Glutamatergic neuron (in vitro differentiated cells): Measurements from ENCODE around the gene AMER2. TPM values are rescaled to one million over a fixed set of nuclear protein-coding genes. Genes with fewer than 3 reads are reported as not detected.
A peak's percentile ranks its signal among the peaks of the same experiment; 100 is the strongest.

Source experiments
- DNase-seq: peaks from one replicate; pipeline ENCODE4 v3.0.0; 2022
- H3K27ac Mint-ChIP-seq: one replicate; pipeline ENCODE4 v1.8.0; 2020; ENCODE audit warnings: mild to moderate bottlenecking, mixed read lengths, inconsistent platforms; ENCODE audit not compliant: unreplicated experiment
- H3K27me3 Mint-ChIP-seq: one replicate; pipeline ENCODE4 v1.8.0; 2020; ENCODE audit warnings: mild to moderate bottlenecking, moderate library complexity, mixed read lengths, inconsistent platforms; ENCODE audit not compliant: unreplicated experiment
- H3K36me3 Mint-ChIP-seq: one replicate; pipeline ENCODE4 v1.8.0; 2020; ENCODE audit warnings: mild to moderate bottlenecking, mixed read lengths, inconsistent platforms; ENCODE audit not compliant: unreplicated experiment
- H3K4me1 Mint-ChIP-seq: one replicate; pipeline ENCODE4 v1.8.0; 2020; ENCODE audit warnings: mild to moderate bottlenecking, low read depth, mixed read lengths, inconsistent platforms; ENCODE audit not compliant: unreplicated experiment
- H3K4me3 Mint-ChIP-seq: one replicate; pipeline ENCODE4 v1.8.0; 2020; ENCODE audit warnings: mild to moderate bottlenecking, mixed read lengths, inconsistent platforms; ENCODE audit not compliant: unreplicated experiment
- H3K9me3 Mint-ChIP-seq: one replicate; pipeline ENCODE4 v1.8.0; 2020; ENCODE audit warnings: mild to moderate bottlenecking, moderate library complexity, mixed read lengths, inconsistent platforms; ENCODE audit not compliant: unreplicated experiment
- total RNA-seq: library from RNA; stranded (reverse); fragmentation: NEBNext Ultra II Directional; extraction: Animal tissue kit (Norgen Biotek cat#: 25700); gene quantifications from one replicate; pipeline ENCODE4 v1.2.1, GENCODE V29; 2021; ENCODE audit not compliant: unreplicated experiment
- TF ChIP-seq, protein P1 (sequence below): fragments of 200-600 bp; sonication (generic); IDR thresholded peaks from one replicate; pipeline ENCODE4 v1.5.0; 2021; ENCODE audit not compliant: partially characterized antibody, unreplicated experiment

Gene AMER2
- total RNA-seq, 1 donor from 2014 or later: 1.5 TPM

DNA sequence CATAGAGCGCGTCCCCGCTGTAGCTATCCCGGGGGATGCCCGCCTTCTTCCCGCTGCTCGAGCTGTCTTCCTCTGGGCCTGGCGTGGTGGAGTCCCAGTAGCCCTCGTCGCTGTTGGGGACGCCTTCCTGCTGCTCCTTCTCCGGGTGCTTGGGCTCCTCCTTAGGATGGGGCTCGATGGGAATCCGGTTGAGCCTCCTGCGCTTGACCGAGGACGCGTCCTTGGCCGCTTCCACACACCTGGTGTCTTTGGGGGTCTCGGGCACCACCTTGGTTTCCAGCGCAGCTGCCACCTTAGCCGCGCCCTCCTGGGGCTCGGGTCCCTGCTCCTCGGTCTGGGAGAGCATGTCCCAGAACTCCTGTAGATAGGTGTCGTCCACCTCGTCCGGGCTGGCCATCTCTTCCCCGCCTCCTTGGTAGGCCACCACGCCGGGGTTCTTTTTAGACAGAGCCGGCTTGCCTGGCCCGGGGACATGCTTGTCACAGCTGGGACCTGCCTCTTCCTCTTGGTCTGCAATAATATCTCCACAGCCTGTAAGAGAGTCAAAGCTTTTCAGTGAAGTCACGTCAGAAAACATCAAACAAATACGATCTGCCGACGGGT lies 2.0 kb downstream of the AMER2 start:
- Mint-ChIP-seq H3K36me3 (peaks cover 5% of the 10 kb centered on the region), H3K4me1 (peaks cover 16% of the 10 kb centered on the region), H3K27me3 (peaks cover 17% of the 10 kb centered on the region), H3K27ac (no peak overlapping the region), H3K9me3 (peaks cover 13% of the 10 kb centered on the region), H3K4me3 (peak overlapping the region; percentile 81)
- TF ChIP-seq, protein P1, sequence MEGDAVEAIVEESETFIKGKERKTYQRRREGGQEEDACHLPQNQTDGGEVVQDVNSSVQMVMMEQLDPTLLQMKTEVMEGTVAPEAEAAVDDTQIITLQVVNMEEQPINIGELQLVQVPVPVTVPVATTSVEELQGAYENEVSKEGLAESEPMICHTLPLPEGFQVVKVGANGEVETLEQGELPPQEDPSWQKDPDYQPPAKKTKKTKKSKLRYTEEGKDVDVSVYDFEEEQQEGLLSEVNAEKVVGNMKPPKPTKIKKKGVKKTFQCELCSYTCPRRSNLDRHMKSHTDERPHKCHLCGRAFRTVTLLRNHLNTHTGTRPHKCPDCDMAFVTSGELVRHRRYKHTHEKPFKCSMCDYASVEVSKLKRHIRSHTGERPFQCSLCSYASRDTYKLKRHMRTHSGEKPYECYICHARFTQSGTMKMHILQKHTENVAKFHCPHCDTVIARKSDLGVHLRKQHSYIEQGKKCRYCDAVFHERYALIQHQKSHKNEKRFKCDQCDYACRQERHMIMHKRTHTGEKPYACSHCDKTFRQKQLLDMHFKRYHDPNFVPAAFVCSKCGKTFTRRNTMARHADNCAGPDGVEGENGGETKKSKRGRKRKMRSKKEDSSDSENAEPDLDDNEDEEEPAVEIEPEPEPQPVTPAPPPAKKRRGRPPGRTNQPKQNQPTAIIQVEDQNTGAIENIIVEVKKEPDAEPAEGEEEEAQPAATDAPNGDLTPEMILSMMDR: no peak
- DNase-seq: no peak

DNA sequence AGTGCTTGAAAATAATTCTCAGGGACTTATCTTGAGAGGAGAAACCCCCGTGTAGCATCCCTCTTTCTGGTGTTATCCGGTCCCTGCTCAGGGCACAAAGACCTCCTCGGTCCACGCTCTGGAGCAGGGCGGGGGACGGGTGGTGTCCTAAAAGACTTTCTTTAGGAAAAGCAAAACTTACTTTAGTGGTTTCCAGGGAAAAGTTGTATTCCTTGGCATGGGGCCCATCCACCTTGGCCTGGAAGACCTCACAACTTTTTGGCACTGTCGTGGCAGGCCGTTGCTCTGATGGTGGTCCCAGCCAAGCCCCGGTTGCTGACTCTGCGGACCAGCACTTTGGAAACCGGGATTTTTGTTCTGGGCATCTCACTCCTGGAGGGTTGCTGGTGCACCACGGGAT lies 2.7 kb downstream of the AMER2 start:
- no peak for DNase-seq
- Mint-ChIP-seq H3K9me3 (peaks cover 13% of the 10 kb centered on the region), H3K27ac (no peak overlapping the region), H3K27me3 (peaks cover 17% of the 10 kb centered on the region), H3K4me3 (peak overlapping the region; percentile 72), H3K36me3 (peaks cover 5% of the 10 kb centered on the region), H3K4me1 (peaks cover 16% of the 10 kb centered on the region)
- TF ChIP-seq, protein P1: no peak

DNA sequence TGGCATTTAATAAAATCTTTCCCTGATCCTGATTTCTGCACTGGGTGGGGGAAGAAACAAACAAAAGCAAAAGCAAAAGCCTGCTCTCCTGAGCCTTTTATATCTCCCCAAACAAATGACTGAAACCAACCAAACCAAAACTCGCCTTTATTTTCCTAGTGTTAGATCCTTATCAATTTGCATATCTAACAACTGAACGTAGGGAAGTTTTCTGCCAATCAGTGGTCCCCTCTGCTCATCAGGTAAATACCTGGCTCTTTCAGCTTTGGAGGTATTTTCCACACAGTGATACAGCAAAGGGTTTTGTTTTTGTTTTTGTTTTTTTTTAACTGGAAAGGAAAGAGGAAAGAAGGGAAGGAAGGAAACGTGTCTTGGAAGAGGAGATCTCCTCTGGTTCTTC lies 3.3 kb downstream of the AMER2 start:
- Mint-ChIP-seq H3K27ac (no peak overlapping the region), H3K9me3 (peaks cover 13% of the 10 kb centered on the region)

DNA sequence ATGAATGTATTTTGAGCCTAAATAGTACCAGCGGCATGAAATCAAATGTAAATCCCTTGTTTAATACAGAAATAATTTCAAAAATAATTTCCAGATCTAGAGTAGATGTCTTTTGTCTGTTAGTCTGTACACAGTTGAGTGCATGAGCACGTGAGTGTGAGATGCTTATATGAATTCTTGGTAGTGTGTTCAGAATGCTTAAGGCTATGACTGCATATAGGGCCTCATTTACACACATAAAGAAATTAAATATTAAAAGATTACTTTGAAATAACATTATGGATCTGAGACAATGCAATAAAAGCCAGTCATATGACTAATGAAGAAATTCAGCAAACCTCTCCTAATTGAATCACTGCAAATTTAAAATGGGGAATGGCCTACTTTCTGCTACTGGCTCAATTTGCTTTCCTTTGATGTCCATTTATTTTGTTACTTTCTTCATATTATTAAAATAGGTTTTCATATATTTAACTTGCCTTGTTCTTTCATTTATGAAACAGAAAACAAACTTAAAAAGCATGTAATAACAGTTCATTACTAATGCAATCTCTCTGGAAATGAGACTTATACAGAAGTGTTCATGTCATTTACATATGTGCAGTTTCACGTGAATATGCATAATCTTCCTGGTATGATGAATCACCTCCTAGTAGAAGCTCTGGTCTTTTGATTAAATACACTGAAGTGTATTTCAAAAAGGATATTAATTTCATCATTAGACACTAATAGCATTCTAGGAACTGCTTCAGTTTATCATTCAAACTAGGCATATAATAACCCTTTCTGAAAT lies 4.5 kb downstream of the AMER2 start:
- Mint-ChIP-seq H3K27me3 (peaks cover 17% of the 10 kb centered on the region), H3K4me3 (no peak overlapping the region), H3K4me1 (peaks cover 10% of the 10 kb centered on the region), H3K36me3 (peaks cover 5% of the 10 kb centered on the region), H3K27ac (no peak overlapping the region), H3K9me3 (peaks cover 11% of the 10 kb centered on the region)
- DNase-seq: no peak
- TF ChIP-seq, protein P1: no peak

More for the DNA sequence above, 3.3 kb downstream of the AMER2 start:
- peaks cover 5% of the 10 kb centered on the region for H3K36me3 Mint-ChIP-seq
- H3K27me3 Mint-ChIP-seq: peaks cover 17% of the 10 kb centered on the region
- no peak for DNase-seq
- H3K4me1 Mint-ChIP-seq: peaks cover 16% of the 10 kb centered on the region
- TF ChIP-seq, protein P1: no peak
- no peak overlapping the region for H3K4me3 Mint-ChIP-seq

DNA sequence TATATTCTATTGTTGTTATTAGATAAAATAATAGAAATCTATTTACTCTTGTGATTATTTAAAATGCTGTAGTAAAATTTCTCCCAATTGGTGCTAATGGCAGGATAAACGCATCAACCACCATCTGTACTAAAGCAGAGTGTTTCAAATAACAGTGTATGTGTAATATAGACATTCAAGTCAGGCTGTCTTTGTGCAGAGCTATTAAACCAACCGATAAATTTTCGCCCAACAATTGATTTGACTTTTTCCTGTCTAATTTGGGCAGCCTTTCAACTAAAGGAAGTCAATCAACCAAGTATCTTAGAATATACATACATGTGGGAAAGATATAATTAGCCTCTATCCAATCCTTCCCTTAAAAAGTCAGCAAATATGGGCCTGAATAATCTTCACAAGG lies 5.8 kb downstream of the AMER2 start:
- H3K9me3 Mint-ChIP-seq: peaks cover 4% of the 10 kb centered on the region
- TF ChIP-seq, protein P1: no peak
- H3K4me3 Mint-ChIP-seq: no peak overlapping the region
- no peaks in the 10 kb centered on the region for H3K4me1 Mint-ChIP-seq
- no peak for DNase-seq
- H3K36me3 Mint-ChIP-seq: no peaks in the 10 kb centered on the region
- H3K27ac Mint-ChIP-seq: no peak overlapping the region
- peaks cover 4% of the 10 kb centered on the region for H3K27me3 Mint-ChIP-seq
